Mononuclear cell (primary cell): Measurements from ENCODE around the gene TMEM163. TPM values are rescaled to one million over a fixed set of nuclear protein-coding genes. Genes with fewer than 3 reads are reported as not detected.

Experiments
- H3K27me3 ChIP-seq: 2 replicates; pipeline ENCODE4 v1.6.0; 2011; ENCODE audit warnings: low read length, control low read depth; ENCODE audit not compliant: insufficient read depth
- H3K4me1 ChIP-seq: 2 replicates; pipeline ENCODE4 v1.5.1; 2011; ENCODE audit warnings: mild to moderate bottlenecking, low read length, control low read depth; ENCODE audit not compliant: insufficient read depth
- H3K4me3 ChIP-seq: 2 replicates; pipeline ENCODE4 v1.5.1; 2011; ENCODE audit warnings: mild to moderate bottlenecking, low read length, moderate library complexity
- H3K9me3 ChIP-seq: 2 replicates; pipeline ENCODE4 v1.5.1; 2011; ENCODE audit warnings: low read depth, mild to moderate bottlenecking, control low read depth, low read length
- total RNA-seq: library from RNA; depleted of rRNA; stranded (reverse); fragments of >200 nt; gene quantifications from one replicate; pipeline ENCODE4 v1.2.3, GENCODE V29; 2012

The TMEM163 gene
- total RNA-seq, 1 donor = 0.63 TPM

GRCh38 chr2:134462275-134462674 lies 256.5 kb downstream of the TMEM163 start:
- no peaks in the 10 kb centered on the region for H3K4me1 ChIP-seq
- H3K4me3 ChIP-seq = no peak overlapping the region
- no peaks in the 10 kb centered on the region for H3K27me3 ChIP-seq
- H3K9me3 ChIP-seq = no peaks in the 10 kb centered on the region

DNA sequence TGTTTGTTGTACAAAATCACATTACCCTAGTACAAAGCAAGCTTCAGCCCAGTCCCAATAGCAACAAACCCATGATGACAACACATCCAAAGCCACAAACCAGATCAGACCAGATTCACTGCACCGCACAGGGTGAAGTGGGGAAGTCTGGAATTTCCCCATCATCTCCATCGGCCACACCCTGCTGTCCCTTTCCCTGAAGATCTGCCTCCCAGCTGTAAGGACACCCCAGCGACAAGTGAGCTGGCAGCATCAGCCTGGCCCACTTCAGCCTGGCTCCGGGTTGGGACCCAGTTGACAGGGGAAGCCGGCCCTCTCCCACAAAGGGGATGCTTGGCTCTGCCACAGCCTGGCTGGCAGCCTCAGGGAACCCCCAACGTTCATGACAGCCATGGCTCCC lies 257.3 kb downstream of the TMEM163 start:
- H3K4me1 ChIP-seq = no peaks in the 10 kb centered on the region
- no peaks in the 10 kb centered on the region for H3K9me3 ChIP-seq
- H3K27me3 ChIP-seq = no peaks in the 10 kb centered on the region
- H3K4me3 ChIP-seq = no peak overlapping the region

- Histone ChIP-seq H3K27me3 (no peaks in the 10 kb centered on the region), H3K9me3 (no peaks in the 10 kb centered on the region), H3K4me3 (no peak overlapping the region), H3K4me1 (no peaks in the 10 kb centered on the region)
These were observed 258.2 kb downstream of the TMEM163 start for GRCh38 chr2:134460583-134460998.

GRCh38 chr2:134459706-134460406 lies 258.9 kb downstream of the TMEM163 start:
- no peaks in the 10 kb centered on the region for H3K27me3 ChIP-seq
- no peaks in the 10 kb centered on the region for H3K4me1 ChIP-seq
- no peaks in the 10 kb centered on the region for H3K9me3 ChIP-seq
- no peak overlapping the region for H3K4me3 ChIP-seq

GRCh38 chr2:134458950-134459349 lies 259.9 kb downstream of the TMEM163 start:
- no peak overlapping the region for H3K4me3 ChIP-seq

DNA sequence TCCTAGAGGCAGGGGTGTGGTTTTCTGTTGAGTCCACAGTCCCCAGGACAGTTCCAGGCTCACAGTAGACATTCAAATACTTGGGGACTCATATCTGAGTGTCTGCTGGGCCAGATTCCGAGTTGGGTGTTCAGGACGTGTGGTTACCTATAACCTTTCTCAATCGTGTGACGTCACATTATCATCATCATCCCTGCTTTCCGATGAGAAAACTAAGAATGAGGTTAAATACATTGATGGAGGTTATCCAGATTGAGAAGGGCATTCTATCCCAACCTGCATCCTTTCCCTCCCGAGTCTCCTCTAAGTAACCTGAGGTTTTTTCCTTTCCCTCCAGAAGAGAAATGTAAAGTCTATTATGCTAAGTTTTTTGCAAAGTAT lies 260.3 kb downstream of the TMEM163 start:
- H3K9me3 ChIP-seq = no peaks in the 10 kb centered on the region
- no peaks in the 10 kb centered on the region for H3K4me1 ChIP-seq
- H3K4me3 ChIP-seq = no peak overlapping the region
- no peaks in the 10 kb centered on the region for H3K27me3 ChIP-seq

More at GRCh38 chr2:134458950-134459349, 259.9 kb downstream of the TMEM163 start:
- Histone ChIP-seq H3K9me3 (no peaks in the 10 kb centered on the region), H3K4me1 (no peaks in the 10 kb centered on the region), H3K27me3 (no peaks in the 10 kb centered on the region)

DNA sequence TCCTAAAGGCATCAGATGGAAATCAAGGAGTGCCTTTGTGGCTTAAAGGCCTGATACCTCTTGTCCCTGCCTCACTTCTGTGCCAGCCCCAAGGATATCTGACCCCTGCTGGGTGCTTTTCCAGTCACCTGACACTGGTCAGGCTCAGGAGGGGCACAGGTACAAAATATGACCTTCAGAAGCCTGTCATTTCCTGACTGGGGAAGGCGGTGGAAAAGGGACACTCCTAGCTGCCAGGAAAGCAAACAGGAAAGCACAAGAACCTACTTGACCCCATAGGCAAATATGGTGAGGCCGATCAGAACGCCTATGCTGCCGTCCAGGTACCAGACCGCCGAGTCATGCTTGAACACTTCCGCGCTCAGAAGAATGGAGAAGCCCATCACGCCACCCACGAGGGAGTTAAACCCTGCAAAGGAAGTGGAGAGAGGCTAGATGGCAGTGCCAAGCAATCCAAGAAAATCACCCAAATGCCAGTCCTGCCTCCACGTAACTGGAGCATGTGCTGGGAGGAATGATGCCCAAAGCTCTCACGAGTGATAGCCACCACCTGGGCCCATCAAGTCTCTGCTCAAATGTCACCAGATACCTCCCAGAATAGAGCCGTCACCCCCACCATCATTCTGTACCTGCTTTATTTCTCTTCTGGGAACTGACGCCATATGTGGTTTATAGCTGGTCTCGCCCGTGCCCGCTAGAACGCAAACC lies 260.9 kb downstream of the TMEM163 start:
- no peaks in the 10 kb centered on the region for H3K27me3 ChIP-seq
- H3K4me1 ChIP-seq = no peaks in the 10 kb centered on the region
- no peak overlapping the region for H3K4me3 ChIP-seq
- no peaks in the 10 kb centered on the region for H3K9me3 ChIP-seq

DNA sequence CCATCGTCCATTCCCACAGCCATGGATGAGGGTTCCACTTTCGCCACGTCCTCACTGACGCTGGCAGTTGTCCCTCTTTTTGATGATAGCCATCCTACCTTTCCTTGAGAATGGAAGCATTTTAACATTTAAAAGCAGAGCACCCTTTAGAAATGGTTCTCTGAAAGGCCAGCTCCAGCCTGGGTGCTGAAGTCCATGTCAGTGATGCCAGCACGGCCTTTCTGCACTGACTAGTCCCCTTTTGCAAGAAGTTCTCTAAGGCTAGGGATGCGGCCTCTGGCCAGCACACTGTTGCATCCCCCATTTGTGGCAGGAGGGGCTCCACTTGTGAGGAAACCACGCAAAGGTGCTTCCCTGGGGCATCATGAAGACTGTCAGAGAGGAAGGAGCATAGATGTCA lies 261.4 kb downstream of the TMEM163 start:
- Histone ChIP-seq H3K27me3 (no peaks in the 10 kb centered on the region), H3K4me1 (no peaks in the 10 kb centered on the region), H3K4me3 (no peak overlapping the region)

DNA sequence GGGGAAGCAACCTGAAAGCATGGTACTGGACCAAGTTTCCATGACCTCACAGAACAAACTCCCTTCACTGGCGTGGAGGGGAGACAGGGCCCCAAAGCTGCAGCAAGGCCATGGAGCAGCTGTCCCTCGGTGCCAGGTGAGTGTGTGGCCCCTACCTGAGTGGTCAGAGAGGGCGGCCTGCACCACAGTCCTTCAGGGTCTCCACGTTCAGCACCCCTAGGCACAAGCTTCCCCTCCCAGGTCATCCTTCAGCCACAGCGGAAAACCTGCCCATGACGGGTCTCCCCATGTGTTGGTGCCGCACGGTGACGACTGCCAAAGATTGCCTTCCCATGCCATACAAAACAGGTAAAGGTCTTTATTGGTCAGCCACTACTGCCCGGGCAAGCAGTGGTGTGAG lies 263.4 kb downstream of the TMEM163 start:
- no peaks in the 10 kb centered on the region for H3K27me3 ChIP-seq
- H3K4me3 ChIP-seq = no peak overlapping the region
- H3K9me3 ChIP-seq = no peaks in the 10 kb centered on the region
- H3K4me1 ChIP-seq = no peaks in the 10 kb centered on the region

More for the DNA sequence above, 261.4 kb downstream of the TMEM163 start:
- H3K9me3 ChIP-seq = no peaks in the 10 kb centered on the region

DNA sequence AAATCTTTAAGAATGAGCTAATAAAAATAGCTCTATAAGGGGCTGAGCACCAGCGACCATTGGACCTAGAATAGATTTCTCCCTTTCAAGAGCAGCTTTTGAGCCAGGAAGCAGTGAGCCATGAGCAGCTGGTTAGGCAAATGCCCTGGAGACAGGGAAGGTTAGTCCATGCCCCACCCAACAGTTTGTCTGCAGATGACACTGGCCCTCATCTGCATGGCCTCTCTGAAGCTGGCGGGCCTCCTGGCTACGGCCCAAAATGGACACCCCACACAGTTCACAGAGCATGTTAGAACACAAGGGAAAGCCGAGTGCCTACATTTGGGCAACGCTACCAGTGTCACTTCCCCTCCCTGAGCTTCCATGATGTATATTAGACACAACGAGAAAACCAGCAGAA lies 263.9 kb downstream of the TMEM163 start:
- H3K9me3 ChIP-seq = no peaks in the 10 kb centered on the region
- no peak overlapping the region for H3K4me3 ChIP-seq

DNA sequence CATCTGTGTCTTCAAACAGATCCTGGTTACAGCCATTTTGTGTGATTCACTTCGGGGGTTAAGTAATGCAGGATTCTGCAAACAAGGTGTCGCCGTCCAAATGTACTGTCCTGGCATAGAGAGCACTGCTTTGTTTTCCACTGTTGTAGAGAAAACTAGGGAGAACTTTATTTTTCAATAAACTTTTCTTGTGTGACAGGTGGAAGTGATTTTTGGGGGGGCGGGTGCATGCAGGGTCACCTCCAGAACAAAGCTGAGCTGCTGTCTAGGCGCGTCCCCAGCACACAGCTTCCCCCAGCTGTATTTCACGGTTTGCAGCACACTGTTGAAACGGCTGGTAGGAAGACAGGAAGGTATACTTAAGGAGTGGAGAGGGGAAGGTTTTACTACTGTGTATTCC lies 264.4 kb downstream of the TMEM163 start:
- no peak overlapping the region for H3K4me3 ChIP-seq
- no peaks in the 10 kb centered on the region for H3K4me1 ChIP-seq
- H3K27me3 ChIP-seq = no peaks in the 10 kb centered on the region
- no peaks in the 10 kb centered on the region for H3K9me3 ChIP-seq

More for the DNA sequence above, 263.9 kb downstream of the TMEM163 start:
- Histone ChIP-seq H3K4me1 (no peaks in the 10 kb centered on the region), H3K27me3 (no peaks in the 10 kb centered on the region)

DNA sequence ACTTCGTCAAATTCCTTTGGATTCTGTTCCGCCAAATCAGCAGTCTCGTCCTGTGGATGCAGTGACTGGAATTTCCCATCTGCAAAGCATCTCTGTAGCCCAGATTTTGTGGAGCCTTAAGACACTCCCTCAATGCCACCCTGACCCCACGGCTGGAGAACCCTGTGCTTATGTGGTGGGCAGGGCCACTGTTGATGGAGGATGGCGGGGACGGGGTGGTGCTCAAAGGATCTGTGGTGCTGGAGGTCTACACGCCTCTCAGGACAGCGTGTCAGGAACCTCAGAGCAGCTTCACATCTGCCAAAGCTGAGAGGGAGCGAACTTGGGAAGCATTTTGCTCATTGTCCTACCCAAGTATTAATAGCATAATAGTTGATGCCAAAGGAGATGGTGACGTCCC lies 264.8 kb downstream of the TMEM163 start:
- no peaks in the 10 kb centered on the region for H3K27me3 ChIP-seq
- no peaks in the 10 kb centered on the region for H3K9me3 ChIP-seq
- no peaks in the 10 kb centered on the region for H3K4me1 ChIP-seq
- H3K4me3 ChIP-seq = no peak overlapping the region

GRCh38 chr2:134453476-134453875 lies 265.3 kb downstream of the TMEM163 start:
- Histone ChIP-seq H3K4me3 (no peak overlapping the region), H3K27me3 (no peaks in the 10 kb centered on the region), H3K4me1 (no peaks in the 10 kb centered on the region), H3K9me3 (no peaks in the 10 kb centered on the region)

GRCh38 chr2:134452042-134452733 lies 266.6 kb downstream of the TMEM163 start:
- H3K4me3 ChIP-seq = no peak overlapping the region

GRCh38 chr2:134451347-134451630 lies 267.5 kb downstream of the TMEM163 start:
- Histone ChIP-seq H3K4me1 (no peaks in the 10 kb centered on the region), H3K9me3 (no peaks in the 10 kb centered on the region), H3K27me3 (no peaks in the 10 kb centered on the region), H3K4me3 (no peak overlapping the region)

More at GRCh38 chr2:134452042-134452733, 266.6 kb downstream of the TMEM163 start:
- no peaks in the 10 kb centered on the region for H3K27me3 ChIP-seq
- no peaks in the 10 kb centered on the region for H3K9me3 ChIP-seq
- H3K4me1 ChIP-seq = no peaks in the 10 kb centered on the region
